Thymus (tissue), 11 donors: ENCODE results near the gene SDR39U1. TPM values are rescaled to one million over a fixed set of nuclear protein-coding genes. Genes with fewer than 3 reads are reported as not detected.

Source experiments
- DNase-seq, 9 donors: peaks; one replicate each; pipeline ENCODE4 v3.0.0-alpha.2; 2013; ENCODE audit warnings: low spot score in 9 of 9, low read depth in 6 of 9, missing footprints in 1 of 9
- H3K27ac ChIP-seq, 2 donors: one replicate each; pipeline ENCODE4 v1.5.1; 2013; ENCODE audit warnings: control low read depth in 1 of 2, low read depth in 1 of 2, low read length in 1 of 2, mild to moderate bottlenecking in 1 of 2, moderate library complexity in 1 of 2
- H3K27me3 ChIP-seq, 2 donors: one replicate each; pipeline ENCODE4 v1.5.1; 2013; ENCODE audit warnings: low read length in 1 of 2; ENCODE audit not compliant: control insufficient read depth in 2 of 2, insufficient read depth in 1 of 2
- H3K36me3 ChIP-seq, 2 donors: one replicate each; pipeline ENCODE4 v1.5.1; 2013; ENCODE audit warnings: low read length in 1 of 2, mild to moderate bottlenecking in 1 of 2, moderate library complexity in 1 of 2; ENCODE audit not compliant: control insufficient read depth in 2 of 2, insufficient read depth in 2 of 2
- H3K4me1 ChIP-seq, 2 donors: one replicate each; pipeline ENCODE4 v1.5.1; 2013; ENCODE audit warnings: low read length in 2 of 2; ENCODE audit not compliant: control insufficient read depth in 2 of 2, insufficient read depth in 2 of 2
- H3K4me3 ChIP-seq, 2 donors: one replicate each; pipeline ENCODE4 v1.5.1; 2013; ENCODE audit warnings: low read length in 2 of 2, control low read depth in 1 of 2, mild to moderate bottlenecking in 1 of 2
- H3K9me3 ChIP-seq, 2 donors: one replicate each; pipeline ENCODE4 v1.5.1; 2013; ENCODE audit warnings: low read length in 1 of 2, mild to moderate bottlenecking in 1 of 2; ENCODE audit not compliant: control insufficient read depth in 2 of 2, insufficient read depth in 1 of 2
- WGBS: extraction: QIAGEN DNeasy Blood & Tissue Kit; methylation state at CpG from one replicate; pipeline ENCODE4 v1.1.7; 2013; 5-methylcytosine and 5-hydroxymethylcytosine counted together
- polyA plus RNA-seq: library from polyadenylated mRNA; stranded (reverse); fragments of 200-250 nt; gene quantifications from one replicate; pipeline ENCODE4 v1.2.3, GENCODE V29; 2013
- total RNA-seq: library from RNA; stranded (reverse); fragments of 120-200 nt; gene quantifications from one replicate; pipeline ENCODE4 v1.2.4, GENCODE V29; 2013
- donor health status: healthy.

Gene SDR39U1
- total and polyA plus RNA-seq, 2 donors, result 34.9 to 148 TPM

- H3K27ac ChIP-seq, result peak overlapping the region; percentile 20 to 58
- WGBS, result 19% methylated on average over 8 of the region's 8 CpGs
- no peak overlapping the region for H3K4me3 ChIP-seq
- peak in 4 of 9 donors; percentile 48 to 77 (median 56) for DNase-seq
- H3K9me3 ChIP-seq, result no peaks in the 10 kb centered on the region
- H3K36me3 ChIP-seq, result peaks cover 0 to 7% of the 10 kb centered on the region in 2 donors
- H3K4me1 ChIP-seq, result peaks cover 30 to 64% of the 10 kb centered on the region in 2 donors
- no peaks in the 10 kb centered on the region for H3K27me3 ChIP-seq
These were observed 15.6 kb downstream of the SDR39U1 start for GRCh38 chr14:24426912-24427536.

- DNase-seq, result no peak
- peak overlapping the region in 1 of 2 donors; percentile 20 for H3K27ac ChIP-seq
- no peaks in the 10 kb centered on the region for H3K9me3 ChIP-seq
- H3K27me3 ChIP-seq, result no peaks in the 10 kb centered on the region
- H3K4me3 ChIP-seq, result no peak overlapping the region
- peaks cover 28 to 57% of the 10 kb centered on the region in 2 donors for H3K4me1 ChIP-seq
- no peaks in the 10 kb centered on the region for H3K36me3 ChIP-seq
- WGBS, result 95% methylated on average over 2 of the region's 2 CpGs
These were observed 16.2 kb downstream of the SDR39U1 start for GRCh38 chr14:24426150-24426911.

- no peak for DNase-seq
- Histone ChIP-seq H3K4me3 (no peak overlapping the region), H3K36me3 (no peaks in the 10 kb centered on the region), H3K9me3 (no peaks in the 10 kb centered on the region), H3K27me3 (no peaks in the 10 kb centered on the region), H3K4me1 (peaks cover 21 to 51% of the 10 kb centered on the region in 2 donors), H3K27ac (no peak overlapping the region)
- 80% methylated on average over 3 of the region's 3 CpGs for WGBS
These were observed 16.9 kb downstream of the SDR39U1 start for GRCh38 chr14:24425704-24426103.

- H3K36me3 ChIP-seq, result no peaks in the 10 kb centered on the region
- no peak overlapping the region for H3K4me3 ChIP-seq
- H3K27ac ChIP-seq, result no peak overlapping the region
- H3K9me3 ChIP-seq, result no peaks in the 10 kb centered on the region
- 59% methylated on average over 12 of the region's 12 CpGs for WGBS
- H3K4me1 ChIP-seq, result peaks cover 14 to 31% of the 10 kb centered on the region in 2 donors
- no peaks in the 10 kb centered on the region for H3K27me3 ChIP-seq
- peak in 1 of 9 donors; percentile 34 for DNase-seq
These were observed 19.6 kb downstream of the SDR39U1 start for GRCh38 chr14:24422694-24423601.

GRCh38 chr14:24422261-24422660 lies 20.3 kb downstream of the SDR39U1 start:
- Histone ChIP-seq H3K27ac (no peak overlapping the region), H3K4me1 (peaks cover 9 to 24% of the 10 kb centered on the region in 2 donors), H3K27me3 (no peaks in the 10 kb centered on the region)

GRCh38 chr14:24418492-24418873 lies 24.1 kb downstream of the SDR39U1 start:
- WGBS, result 64% methylated on average over 6 of the region's 6 CpGs
- no peaks in the 10 kb centered on the region for H3K9me3 ChIP-seq
- no peak for DNase-seq
- no peaks in the 10 kb centered on the region for H3K27me3 ChIP-seq
- no peak overlapping the region for H3K27ac ChIP-seq
- peaks cover 0 to 4% of the 10 kb centered on the region in 2 donors for H3K36me3 ChIP-seq
- H3K4me3 ChIP-seq, result no peak overlapping the region
- H3K4me1 ChIP-seq, result peaks cover 6 to 14% of the 10 kb centered on the region in 2 donors

More at GRCh38 chr14:24422261-24422660, 20.3 kb downstream of the SDR39U1 start:
- WGBS, result 9% methylated on average over 4 of the region's 4 CpGs
- Histone ChIP-seq H3K9me3 (no peaks in the 10 kb centered on the region), H3K4me3 (no peak overlapping the region), H3K36me3 (no peaks in the 10 kb centered on the region)
- DNase-seq, result peak in 1 of 9 donors; percentile 50

GRCh38 chr14:24417832-24418491 lies 24.6 kb downstream of the SDR39U1 start:
- no peaks in the 10 kb centered on the region for H3K27me3 ChIP-seq
- DNase-seq, result no peak
- no peak overlapping the region for H3K4me3 ChIP-seq
- WGBS, result 95% methylated on average over 6 of the region's 6 CpGs
- no peaks in the 10 kb centered on the region for H3K9me3 ChIP-seq
- H3K36me3 ChIP-seq, result peaks cover 0 to 4% of the 10 kb centered on the region in 2 donors
- no peak overlapping the region for H3K27ac ChIP-seq
- peaks cover 6 to 9% of the 10 kb centered on the region in 2 donors for H3K4me1 ChIP-seq

- Histone ChIP-seq H3K4me1 (peaks cover 0 to 1% of the 10 kb centered on the region in 2 donors), H3K27ac (no peak overlapping the region), H3K27me3 (no peaks in the 10 kb centered on the region), H3K4me3 (no peak overlapping the region), H3K9me3 (no peaks in the 10 kb centered on the region), H3K36me3 (peaks cover 0 to 4% of the 10 kb centered on the region in 2 donors)
- 96% methylated on average over 16 of the region's 16 CpGs for WGBS
- DNase-seq, result no peak
These were observed 25.5 kb downstream of the SDR39U1 start for GRCh38 chr14:24416932-24417619.
